GM23338 (cell line): ENCODE measurements around the gene ZPLD1.

Source experiments
- CREB1 ChIP-seq: fragments of 250-450 bp; sonication (Bioruptor Pico); IDR thresholded peaks from 2 replicates; pipeline ENCODE4 v1.5.0; 2020; ENCODE audit warnings: low read depth, mild to moderate bottlenecking, moderate library complexity
- CTCF ChIP-seq, 2 experiments: fragments of 200-600 bp in 1 of 2; sonication (generic) in 1 of 2; conservative IDR thresholded peaks; 2 replicates each; pipeline versions ENCODE4 v1.5.1 to v1.6.1; 2016 to 2017; ENCODE audit warnings: antibody characterized with exemption in 2 of 2, low read depth in 2 of 2, mild to moderate bottlenecking in 2 of 2, moderate library complexity in 1 of 2
- ETS1 ChIP-seq: IDR thresholded peaks from 2 replicates; pipeline ENCODE4 v1.6.1; 2016; ENCODE audit warnings: antibody characterized with exemption
- EZH2 ChIP-seq: fragments of 200-600 bp; sonication (generic); IDR thresholded peaks from one replicate; pipeline ENCODE4 v1.8.0; 2017; ENCODE audit warnings: antibody characterized with exemption, mild to moderate bottlenecking, low read depth; ENCODE audit not compliant: unreplicated experiment
- EZH2phosphoT487 ChIP-seq: fragments of 200-600 bp; sonication (generic); IDR thresholded peaks from one replicate; pipeline ENCODE4 v1.8.1; 2018; ENCODE audit warnings: antibody characterized with exemption; ENCODE audit not compliant: unreplicated experiment
- JUNB ChIP-seq: IDR thresholded peaks from one replicate; pipeline ENCODE4 v1.6.1; 2016; ENCODE audit warnings: antibody characterized with exemption; ENCODE audit not compliant: unreplicated experiment
- POLR2AphosphoS5 ChIP-seq: IDR thresholded peaks from 2 replicates; pipeline ENCODE4 v1.6.1; 2016; ENCODE audit warnings: antibody characterized with exemption, low read depth
- REST ChIP-seq: IDR thresholded peaks from one replicate; pipeline ENCODE4 v1.6.1; 2018; ENCODE audit warnings: antibody characterized with exemption; ENCODE audit not compliant: unreplicated experiment
- ZNF114 ChIP-seq: fragments of 250-450 bp; sonication (Bioruptor Pico); IDR thresholded peaks from 2 replicates; pipeline ENCODE4 v1.5.0; 2020; ENCODE audit warnings: mild to moderate bottlenecking, moderate library complexity
- ZNF331 ChIP-seq: fragments of 250-450 bp; sonication (Bioruptor Pico); IDR thresholded peaks from 2 replicates; pipeline ENCODE4 v1.5.0; 2020; ENCODE audit warnings: low read depth, mild to moderate bottlenecking, moderate library complexity

- TF ChIP-seq POLR2AphosphoS5 (no peak), JUNB (no peak), REST (no peak), CTCF (conservative IDR thresholded peaks at IDR 0.05; ENCODE audit: low read depth in 2 of 2) (no peak), EZH2 (no peak), CREB1 (CRISPR knock-in tag) (no peak), EZH2phosphoT487 (no peak), ETS1 (no peak), ZNF331 (CRISPR knock-in tag) (no peak), ZNF114 (CRISPR knock-in tag) (no peak)
Observed at GRCh38 chr3:102391491-102391890, 43.3 kb upstream of the ZPLD1 start.
